Measurements from ENCODE around the gene CBL. TPM values are rescaled to one million over a fixed set of nuclear protein-coding genes. Genes with fewer than 3 reads are reported as not detected.
A peak's percentile ranks its signal among the peaks of the same experiment; 100 is the strongest.

CBL gene
- total RNA-seq, 1 donor from 2014 or later, result 39.0 TPM

GRCh38 chr11:119342362-119343130, 136.4 kb downstream of the CBL start:
- Histone ChIP-seq H3K9me3 (no peaks in the 10 kb centered on the region), H3K4me1 (peaks cover 40% of the 10 kb centered on the region), H3K27me3 (ENCODE audit: low read depth) (peaks cover 13% of the 10 kb centered on the region), H3K27ac (no peak overlapping the region), H3K36me3 (no peaks in the 10 kb centered on the region), H3K4me3 (no peak overlapping the region)
- ATAC-seq (no peak), DNase-seq (peak; percentile 43)
- intact Hi-C loops (cut with DNase I), result no loop called here
- no peak for TF ChIP-seq CTCF (IDR thresholded peaks at IDR 0.05)

GRCh38 chr11:119343726-119344125, 137.6 kb downstream of the CBL start:
- Histone ChIP-seq H3K36me3 (no peaks in the 10 kb centered on the region), H3K9me3 (no peaks in the 10 kb centered on the region), H3K4me1 (peaks cover 31% of the 10 kb centered on the region), H3K27me3 (ENCODE audit: low read depth) (peaks cover 13% of the 10 kb centered on the region), H3K27ac (no peak overlapping the region), H3K4me3 (no peak overlapping the region)
- no peak for TF ChIP-seq CTCF (IDR thresholded peaks at IDR 0.05)
- DNase-seq (peak; percentile 20), ATAC-seq (no peak)
- intact Hi-C loops (cut with DNase I), result no loop called here

GRCh38 chr11:119344291-119345010, 138.3 kb downstream of the CBL start:
- intact Hi-C loops (cut with DNase I), result no loop called here
- no peak overlapping the region for H3K4me3 ChIP-seq
- TF ChIP-seq CTCF (IDR thresholded peaks at IDR 0.05), result no peak
- H3K9me3 ChIP-seq, result no peaks in the 10 kb centered on the region
- no peak overlapping the region for H3K27ac ChIP-seq
- H3K36me3 ChIP-seq, result no peaks in the 10 kb centered on the region
- peaks cover 23% of the 10 kb centered on the region for H3K4me1 ChIP-seq
- ATAC-seq, result no peak
- DNase-seq, result peak; percentile 38
- peaks cover 11% of the 10 kb centered on the region for H3K27me3 ChIP-seq (ENCODE audit: low read depth)

- Histone ChIP-seq H3K4me1 (peaks cover 11% of the 10 kb centered on the region), H3K27ac (no peak overlapping the region), H3K4me3 (no peak overlapping the region), H3K36me3 (no peaks in the 10 kb centered on the region), H3K27me3 (ENCODE audit: low read depth) (peaks cover under 1% of the 10 kb centered on the region), H3K9me3 (no peaks in the 10 kb centered on the region)
- no peak for TF ChIP-seq CTCF (IDR thresholded peaks at IDR 0.05)
- no peak for ATAC-seq
- peak; percentile 10 for DNase-seq
- intact Hi-C loops (cut with DNase I), result no loop called here
Observed at GRCh38 chr11:119345685-119346084, 139.5 kb downstream of the CBL start.

- no peak within 1 kb of the TSS for H3K27ac ChIP-seq
- no peaks in the 10 kb centered on the region for H3K27me3 ChIP-seq (ENCODE audit: low read depth)
- TF ChIP-seq CTCF (IDR thresholded peaks at IDR 0.05), result no peak
- H3K9me3 ChIP-seq, result no peaks in the 10 kb centered on the region
- H3K4me1 ChIP-seq, result peaks cover 2% of the 10 kb centered on the region
- peak; percentile 8 for DNase-seq
- H3K36me3 ChIP-seq, result no peaks in the 10 kb centered on the region
- no peak for ATAC-seq
- no peak within 1 kb of the TSS for H3K4me3 ChIP-seq
- intact Hi-C loops (cut with DNase I), result no loop called here
Observed at GRCh38 chr11:119346605-119347004, 140.5 kb downstream of the CBL start, which contains the start of gene MFRP. MFRP (minus strand) TSS chr11:119346705; CDS start chr11:119346513, 192 bp downstream.
